ELR (cell line): ENCODE data around the gene DDX31.

ENCODE experiments used
- DNase-seq: peaks from one replicate; pipeline ENCODE4 v3.0.0-alpha.2; 2015; ENCODE audit warnings: low read depth

The DDX31 gene

GRCh38 chr9:132634327-132634726, 35.5 kb downstream of the DDX31 start:
- DNase-seq, result no peak

- no peak for DNase-seq
Measured at GRCh38 chr9:132632413-132633129, 37.2 kb downstream of the DDX31 start.

- DNase-seq, result no peak
Measured at GRCh38 chr9:132631685-132632084, 38.1 kb downstream of the DDX31 start.

DNA sequence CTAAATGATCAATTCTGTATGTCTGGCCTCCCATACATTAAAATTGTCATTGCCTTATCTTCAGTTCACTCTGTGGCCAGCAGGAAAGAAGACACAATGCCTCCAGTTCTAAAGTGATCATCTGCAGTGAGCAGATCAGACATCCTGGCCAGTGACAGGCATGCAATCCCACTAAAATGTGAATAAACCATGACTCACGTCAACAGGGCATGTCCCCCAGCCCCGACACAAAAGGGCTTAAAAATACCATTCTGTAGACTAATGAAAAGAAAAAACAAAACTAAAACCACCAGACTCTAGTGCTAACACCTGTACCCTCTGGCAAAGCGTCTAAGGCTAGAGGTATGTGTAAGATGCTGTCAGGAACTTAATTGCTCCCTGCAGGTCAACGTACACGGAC, 38.5 kb downstream of the DDX31 start:
- peak; percentile 90 for DNase-seq

- DNase-seq, result no peak
Measured at GRCh38 chr9:132630811-132631210, 39.0 kb downstream of the DDX31 start.

GRCh38 chr9:132630116-132630515, 39.7 kb downstream of the DDX31 start:
- no peak for DNase-seq

GRCh38 chr9:132628746-132629145, 41.0 kb downstream of the DDX31 start:
- no peak for DNase-seq

DNA sequence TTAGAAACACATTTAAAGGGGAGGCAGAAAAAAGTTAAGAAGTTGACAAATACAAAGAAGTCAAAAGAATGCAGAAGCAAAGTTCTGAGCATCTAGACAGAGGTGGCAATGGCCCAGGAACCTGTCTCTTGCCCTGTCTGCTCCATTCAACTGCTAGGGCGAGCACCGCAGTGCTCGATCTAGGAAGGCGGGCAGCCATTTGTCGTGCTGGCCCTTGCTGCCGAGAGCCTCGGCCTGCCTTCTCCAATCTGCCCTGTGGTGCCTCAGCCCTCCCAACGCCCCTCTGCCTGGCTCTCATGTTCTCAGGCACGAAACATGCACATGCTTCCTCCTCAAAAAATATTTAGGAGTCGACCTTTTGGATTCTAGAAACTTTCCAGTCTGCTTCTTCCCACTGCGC, 42.2 kb downstream of the DDX31 start:
- no peak for DNase-seq

GRCh38 chr9:132627106-132627505, 42.7 kb downstream of the DDX31 start:
- no peak for DNase-seq

DNA sequence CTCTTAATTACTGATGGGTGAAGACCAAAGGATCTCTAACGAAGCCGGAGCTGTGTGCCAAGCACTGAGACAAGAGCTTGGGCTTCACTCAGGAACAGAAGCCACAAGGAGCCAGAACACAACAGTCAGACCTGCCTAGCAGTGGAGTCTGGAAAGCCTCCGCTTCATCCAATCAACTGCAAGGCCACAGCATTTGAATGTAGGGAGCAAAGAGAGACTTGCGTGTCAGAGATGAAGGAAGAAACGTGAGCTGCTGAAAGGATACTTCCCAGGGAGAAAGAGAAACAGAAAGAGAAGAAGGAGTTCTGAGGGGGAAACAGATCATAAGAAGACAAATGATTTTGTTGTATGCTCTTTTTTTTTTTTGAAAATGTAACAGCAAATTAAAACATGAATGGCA, 43.5 kb downstream of the DDX31 start:
- no peak for DNase-seq

GRCh38 chr9:132622159-132622558, 47.6 kb downstream of the DDX31 start:
- peak; percentile 21 for DNase-seq

- DNase-seq, result no peak
Measured at GRCh38 chr9:132616725-132617124, 53.1 kb downstream of the DDX31 start.

DNA sequence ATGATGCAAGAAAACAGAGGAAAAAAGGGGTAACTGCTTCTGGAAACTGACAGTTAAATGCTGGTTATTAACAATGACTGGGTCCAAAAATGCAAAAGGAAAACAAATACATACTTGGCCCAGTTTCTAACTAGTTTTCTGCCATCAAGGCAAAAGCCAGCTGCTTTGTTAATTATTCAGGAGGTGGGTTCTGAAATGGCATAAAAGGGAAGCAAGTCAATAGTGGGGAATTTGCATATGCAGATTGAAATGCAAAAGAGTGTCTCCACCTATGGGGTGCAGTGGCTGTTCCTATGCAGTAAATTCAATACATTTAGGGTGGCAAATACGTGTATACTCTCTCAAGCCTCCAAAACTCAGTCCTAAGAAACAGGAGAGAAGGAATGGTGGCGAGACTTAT, 54.0 kb downstream of the DDX31 start:
- no peak for DNase-seq

DNA sequence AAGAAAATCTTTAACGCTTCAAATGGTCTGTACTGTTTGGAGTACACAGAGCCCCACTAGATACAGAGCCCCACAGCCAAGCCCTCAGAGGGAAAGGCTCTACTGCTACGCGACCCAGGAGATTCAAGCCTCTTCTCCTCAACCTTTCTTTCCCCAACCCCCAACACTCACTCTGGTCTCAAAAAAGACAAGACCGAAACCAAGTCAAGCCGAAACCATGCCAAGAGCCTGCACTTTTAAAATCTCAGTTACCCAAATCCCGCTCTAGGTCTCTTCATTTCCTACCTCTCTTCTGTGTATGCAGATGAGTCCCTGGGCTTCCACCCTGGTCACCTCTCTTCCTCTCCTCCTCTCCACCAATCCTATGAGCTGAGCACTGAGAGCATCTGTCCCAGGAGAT, 55.5 kb downstream of the DDX31 start:
- DNase-seq, result no peak

DNA sequence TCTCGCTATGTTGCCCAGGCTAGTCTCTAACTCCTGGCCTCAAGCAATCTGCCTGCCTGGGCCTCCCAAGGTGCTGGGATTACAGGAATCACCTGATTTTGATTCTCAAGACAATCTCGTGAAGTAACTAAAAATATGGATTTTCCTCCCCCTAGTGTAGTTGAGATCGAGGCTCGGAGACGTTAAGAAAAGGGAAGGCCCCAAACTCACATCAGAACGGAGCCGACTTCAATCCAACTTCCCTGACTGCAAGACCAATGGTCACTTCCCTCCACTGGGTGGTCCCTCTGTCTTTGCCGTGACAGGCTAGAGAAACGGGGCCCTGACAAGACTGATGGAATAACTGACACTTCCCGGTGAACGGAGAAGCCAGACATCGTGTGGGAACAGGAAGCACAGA, 59.1 kb downstream of the DDX31 start:
- DNase-seq, result no peak

DNA sequence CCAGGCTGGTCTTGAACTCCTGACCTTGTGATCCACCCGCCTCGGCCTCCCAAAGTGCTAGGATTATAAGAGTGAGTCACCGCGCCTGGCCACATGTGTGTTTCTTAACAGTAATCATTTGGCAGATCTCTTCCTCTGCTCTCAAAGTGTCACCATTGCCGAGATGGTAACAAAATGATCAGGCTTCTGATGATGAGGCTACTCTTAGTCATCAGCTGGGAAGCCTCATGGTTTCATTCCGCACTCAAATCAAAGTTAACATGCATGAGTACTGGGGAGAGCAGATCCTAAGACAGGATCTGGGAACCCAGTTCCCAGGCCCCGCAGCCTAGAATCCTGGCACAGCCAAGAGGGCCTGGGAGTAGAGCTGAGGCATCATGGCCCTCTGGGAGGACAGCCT, 60.0 kb downstream of the DDX31 start:
- peak; percentile 98 for DNase-seq

DNA sequence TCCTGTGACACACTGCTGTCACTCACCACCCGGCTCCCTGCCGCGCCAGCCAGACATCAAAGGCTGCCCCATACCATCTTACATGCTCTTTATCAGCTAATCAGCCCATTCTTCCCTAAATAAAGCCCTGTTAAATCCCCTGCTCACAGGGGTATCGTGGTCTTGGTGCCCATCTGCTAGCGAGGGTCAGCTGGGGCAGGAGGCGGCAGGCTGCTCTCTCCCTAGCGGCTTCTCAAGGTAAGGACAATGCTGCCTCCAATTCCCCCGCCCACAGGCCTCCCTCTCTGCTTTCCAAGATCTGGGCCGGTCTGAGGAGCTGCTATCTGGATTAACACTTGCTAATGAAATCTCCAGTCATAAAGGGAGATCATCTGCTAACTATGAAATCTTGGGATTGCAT, 60.6 kb downstream of the DDX31 start:
- DNase-seq, result no peak

DNA sequence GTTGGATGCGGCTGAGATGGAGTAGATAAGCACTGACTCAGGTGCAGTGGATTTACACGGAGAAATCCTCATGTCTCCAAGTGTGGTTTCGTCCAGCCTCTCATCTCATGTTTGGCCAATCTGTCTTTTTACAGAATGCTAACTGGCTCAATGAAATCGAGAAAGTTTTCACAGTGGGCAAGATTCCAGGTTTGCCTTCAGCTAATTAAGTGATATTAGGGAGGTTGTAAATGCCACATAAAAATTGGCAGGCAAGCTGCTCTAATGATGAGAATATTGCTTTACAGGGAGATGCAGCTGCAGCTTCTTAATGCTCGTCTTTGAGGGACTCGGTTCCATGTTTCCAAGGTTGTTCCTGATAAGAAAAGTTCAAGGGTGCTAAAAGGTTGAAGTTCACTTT, 63.7 kb downstream of the DDX31 start:
- no peak for DNase-seq

DNA sequence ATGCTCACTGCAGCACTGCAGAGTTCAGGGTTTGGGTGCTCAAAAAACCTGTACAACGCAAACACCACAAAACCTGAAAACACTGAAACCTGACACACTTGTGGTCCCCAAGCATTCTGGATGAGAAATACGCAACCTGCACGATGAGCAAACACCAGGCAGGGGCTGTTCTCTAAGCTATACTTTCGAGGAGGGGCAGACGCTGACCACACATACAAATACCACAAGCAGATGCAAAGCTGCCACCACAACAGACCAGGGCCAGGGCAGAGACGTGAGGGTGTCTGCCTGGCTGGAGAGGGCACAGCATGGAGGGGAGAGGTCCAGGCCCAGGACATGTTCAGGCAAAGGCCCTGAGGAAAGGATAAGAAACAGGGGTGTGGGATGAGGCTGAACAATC, 64.4 kb downstream of the DDX31 start:
- DNase-seq, result no peak

GRCh38 chr9:132602207-132602606, 67.6 kb downstream of the DDX31 start:
- no peak for DNase-seq

- no peak for DNase-seq
Measured at GRCh38 chr9:132600326-132600984, 69.3 kb downstream of the DDX31 start.

DNA sequence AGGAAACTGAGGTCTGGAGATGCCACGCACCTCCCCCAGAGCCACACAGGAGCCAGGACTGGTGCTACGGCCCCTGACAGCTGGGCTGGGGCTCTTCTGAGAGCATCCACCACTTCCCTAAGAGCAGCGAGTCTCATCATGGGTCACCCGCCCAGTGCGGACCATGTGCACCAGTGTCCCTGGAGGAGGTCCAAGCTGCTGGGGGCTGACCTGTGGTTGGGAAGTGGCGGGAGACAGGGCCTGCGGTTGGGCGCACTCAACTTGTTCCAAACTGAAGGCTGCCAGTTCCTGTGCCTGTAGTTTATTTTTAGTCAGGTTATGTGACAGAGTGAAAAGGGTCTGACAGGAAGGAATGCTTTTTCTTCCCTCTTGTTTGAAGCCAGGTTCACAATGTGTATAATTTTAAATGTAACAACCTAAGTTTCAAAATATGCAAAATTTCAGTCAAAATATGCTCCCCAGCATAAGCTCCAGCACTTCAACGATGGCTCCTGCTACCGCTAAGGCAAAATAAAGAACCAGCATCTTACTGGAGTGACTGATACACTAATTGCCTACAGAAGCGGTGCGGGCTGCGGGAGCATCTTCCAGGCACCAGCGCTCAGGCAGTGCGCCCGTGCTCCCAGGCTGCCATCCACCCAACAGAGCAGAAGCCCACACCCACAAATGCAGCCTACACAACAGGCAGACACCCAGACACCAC, 72.6 kb downstream of the DDX31 start:
- DNase-seq, result no peak

DNA sequence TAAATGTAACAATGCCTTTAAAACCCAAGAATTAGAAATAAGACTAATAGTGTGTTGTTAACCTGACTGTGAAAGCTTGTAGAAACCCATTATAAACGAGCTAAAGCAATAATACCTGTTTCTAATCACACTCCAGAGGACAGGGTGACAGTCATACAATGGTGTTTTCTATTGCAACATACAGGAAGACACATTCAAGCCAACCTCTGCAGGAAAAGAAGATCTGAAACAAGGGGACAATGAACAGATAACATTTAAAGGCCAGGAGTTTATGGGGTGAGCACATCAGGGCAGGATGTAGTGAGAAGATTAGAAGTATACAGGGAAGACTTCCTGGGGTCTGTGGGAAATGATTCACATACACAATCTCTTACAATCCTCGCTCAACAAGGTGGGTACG, 73.6 kb downstream of the DDX31 start:
- no peak for DNase-seq
